ENCODE results near the gene SELENOV. TPM values are rescaled to one million over a fixed set of nuclear protein-coding genes. Genes with fewer than 3 reads are reported as not detected.

Gene SELENOV
- total and polyA plus RNA-seq, 2 donors from 2014 or later: not detected

GRCh38 chr19:39471756-39472536, 43.0 kb upstream of the SELENOV start:
- Histone ChIP-seq H3K4me3 (ENCODE audit: low read length in 3 of 3) (no peak overlapping the region), H3K27ac (ENCODE audit: low read depth in 2 of 2, low read length in 2 of 2) (no peak overlapping the region), H3K4me1 (ENCODE audit: control insufficient read depth in 2 of 3, insufficient read depth in 2 of 3, low read depth in 1 of 3, low read length in 3 of 3) (no peaks in the 10 kb centered on the region), H3K9ac (ENCODE audit: low read length in 3 of 3) (no peak overlapping the region), H3K27me3 (ENCODE audit: control insufficient read depth, insufficient read depth, low read length) (no peaks in the 10 kb centered on the region), H3K9me3 (ENCODE audit: control insufficient read depth in 2 of 3, insufficient read depth in 1 of 3, low read length in 3 of 3) (no peaks in the 10 kb centered on the region), H3K36me3 (ENCODE audit: control insufficient read depth in 2 of 3, insufficient read depth in 3 of 3, low read length in 3 of 3) (peaks cover 4 to 80% (median 62%) of the 10 kb centered on the region in 3 donors)
- intact Hi-C loops (cut with DNase I): loop anchor here (10.0 kb wide), 1 partner anchor 63 kb away; the partner anchor contains the start of gene EID2B
- FAIRE-seq (no peak), DNase-seq (no peak)
- TF ChIP-seq, protein P1, sequence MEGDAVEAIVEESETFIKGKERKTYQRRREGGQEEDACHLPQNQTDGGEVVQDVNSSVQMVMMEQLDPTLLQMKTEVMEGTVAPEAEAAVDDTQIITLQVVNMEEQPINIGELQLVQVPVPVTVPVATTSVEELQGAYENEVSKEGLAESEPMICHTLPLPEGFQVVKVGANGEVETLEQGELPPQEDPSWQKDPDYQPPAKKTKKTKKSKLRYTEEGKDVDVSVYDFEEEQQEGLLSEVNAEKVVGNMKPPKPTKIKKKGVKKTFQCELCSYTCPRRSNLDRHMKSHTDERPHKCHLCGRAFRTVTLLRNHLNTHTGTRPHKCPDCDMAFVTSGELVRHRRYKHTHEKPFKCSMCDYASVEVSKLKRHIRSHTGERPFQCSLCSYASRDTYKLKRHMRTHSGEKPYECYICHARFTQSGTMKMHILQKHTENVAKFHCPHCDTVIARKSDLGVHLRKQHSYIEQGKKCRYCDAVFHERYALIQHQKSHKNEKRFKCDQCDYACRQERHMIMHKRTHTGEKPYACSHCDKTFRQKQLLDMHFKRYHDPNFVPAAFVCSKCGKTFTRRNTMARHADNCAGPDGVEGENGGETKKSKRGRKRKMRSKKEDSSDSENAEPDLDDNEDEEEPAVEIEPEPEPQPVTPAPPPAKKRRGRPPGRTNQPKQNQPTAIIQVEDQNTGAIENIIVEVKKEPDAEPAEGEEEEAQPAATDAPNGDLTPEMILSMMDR (IDR thresholded peaks at IDR 0.05; ENCODE audit: borderline replicate concordance, extremely low read depth, insufficient read depth): no peak

GRCh38 chr19:39472746-39473442, 42.0 kb upstream of the SELENOV start:
- H3K36me3 ChIP-seq (ENCODE audit: control insufficient read depth in 2 of 3, insufficient read depth in 3 of 3, low read length in 3 of 3): peaks cover 4 to 77% (median 55%) of the 10 kb centered on the region in 3 donors
- no peaks in the 10 kb centered on the region for H3K9me3 ChIP-seq (ENCODE audit: control insufficient read depth in 2 of 3, insufficient read depth in 1 of 3, low read length in 3 of 3)
- H3K27me3 ChIP-seq (ENCODE audit: control insufficient read depth, insufficient read depth, low read length): no peaks in the 10 kb centered on the region
- H3K27ac ChIP-seq (ENCODE audit: low read depth in 2 of 2, low read length in 2 of 2): no peak overlapping the region
- FAIRE-seq (no peak), DNase-seq (no peak)
- H3K4me1 ChIP-seq (ENCODE audit: control insufficient read depth in 2 of 3, insufficient read depth in 2 of 3, low read depth in 1 of 3, low read length in 3 of 3): no peaks in the 10 kb centered on the region
- TF ChIP-seq, protein P1 (IDR thresholded peaks at IDR 0.05; ENCODE audit: borderline replicate concordance, extremely low read depth, insufficient read depth): no peak
- H3K4me3 ChIP-seq (ENCODE audit: low read length in 3 of 3): no peak overlapping the region
- intact Hi-C loops (cut with DNase I): loop anchor here (10.0 kb wide), 1 partner anchor 62 kb away; the partner anchor contains the start of gene EID2B
- no peak overlapping the region for H3K9ac ChIP-seq (ENCODE audit: low read length in 3 of 3)

DNA sequence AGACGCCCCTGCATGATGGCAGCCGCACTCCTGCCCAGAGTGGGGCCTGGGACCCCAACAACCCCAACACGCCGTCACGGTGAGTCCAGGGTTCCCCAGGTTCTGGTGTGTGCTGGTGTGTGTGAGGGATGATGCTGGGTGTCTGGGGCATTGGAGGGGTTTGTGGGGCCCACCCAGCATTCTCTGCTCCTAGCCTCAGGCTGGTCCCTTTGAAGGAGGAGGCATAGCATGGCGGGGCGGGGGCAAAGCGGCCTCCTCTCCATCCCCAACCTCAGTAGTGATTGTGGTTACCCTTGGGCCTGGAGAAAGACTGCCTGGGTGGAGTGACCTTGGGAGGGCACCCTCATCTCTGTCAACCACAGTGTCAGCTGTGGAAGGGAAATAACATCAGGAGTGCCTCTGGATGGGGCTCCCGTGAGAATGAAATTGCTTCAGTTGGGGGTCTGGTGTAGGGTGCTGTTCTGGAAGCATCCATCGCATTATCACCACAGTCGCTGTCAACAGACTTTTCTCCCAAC, 41.4 kb upstream of the SELENOV start:
- intact Hi-C loops (cut with DNase I): loop anchor here (10.0 kb wide), 1 partner anchor 61 kb away; the partner anchor contains the start of gene EID2B
- H3K27me3 ChIP-seq (ENCODE audit: control insufficient read depth, insufficient read depth, low read length): no peaks in the 10 kb centered on the region
- no peak overlapping the region for H3K4me3 ChIP-seq (ENCODE audit: low read length in 3 of 3)
- TF ChIP-seq, protein P1 (IDR thresholded peaks at IDR 0.05; ENCODE audit: borderline replicate concordance, extremely low read depth, insufficient read depth): no peak
- H3K9me3 ChIP-seq (ENCODE audit: control insufficient read depth in 2 of 3, insufficient read depth in 1 of 3, low read length in 3 of 3): no peaks in the 10 kb centered on the region
- DNase-seq (no peak), FAIRE-seq (no peak)
- peaks cover 4 to 71% (median 49%) of the 10 kb centered on the region in 3 donors for H3K36me3 ChIP-seq (ENCODE audit: control insufficient read depth in 2 of 3, insufficient read depth in 3 of 3, low read length in 3 of 3)
- no peak overlapping the region for H3K27ac ChIP-seq (ENCODE audit: low read depth in 2 of 2, low read length in 2 of 2)
- no peaks in the 10 kb centered on the region for H3K4me1 ChIP-seq (ENCODE audit: control insufficient read depth in 2 of 3, insufficient read depth in 2 of 3, low read depth in 1 of 3, low read length in 3 of 3)
- H3K9ac ChIP-seq (ENCODE audit: low read length in 3 of 3): no peak overlapping the region
